ENCODE data around the gene INSRR. TPM values are rescaled to one million over a fixed set of nuclear protein-coding genes. Genes with fewer than 3 reads are reported as not detected.

The INSRR gene
- total RNA-seq, 1 donor from 2014 or later = not detected

- no peak for DNase-seq (ENCODE audit: low read depth)
- TF ChIP-seq CTCF (conservative IDR thresholded peaks at IDR 0.05; ENCODE audit: low read depth, low read length) = no peak
- no peak overlapping the region for H3K4me3 ChIP-seq (ENCODE audit: low read depth, low read length)
These were observed 16.2 kb downstream of the INSRR start for GRCh38 chr1:156842618-156843300.

- TF ChIP-seq CTCF (conservative IDR thresholded peaks at IDR 0.05; ENCODE audit: low read depth, low read length) = no peak
- DNase-seq (ENCODE audit: low read depth) = no peak
These were observed 17.5 kb downstream of the INSRR start for GRCh38 chr1:156841295-156841855.

GRCh38 chr1:156840898-156841279, 18.0 kb downstream of the INSRR start:
- TF ChIP-seq CTCF (conservative IDR thresholded peaks at IDR 0.05; ENCODE audit: low read depth, low read length) = no peak
- DNase-seq (ENCODE audit: low read depth) = no peak
- H3K4me3 ChIP-seq (ENCODE audit: low read depth, low read length) = no peak overlapping the region

More at GRCh38 chr1:156841295-156841855, 17.5 kb downstream of the INSRR start:
- no peak overlapping the region for H3K4me3 ChIP-seq (ENCODE audit: low read depth, low read length)

GRCh38 chr1:156840186-156840897, 18.6 kb downstream of the INSRR start:
- TF ChIP-seq CTCF (conservative IDR thresholded peaks at IDR 0.05; ENCODE audit: low read depth, low read length) = no peak
- H3K4me3 ChIP-seq (ENCODE audit: low read depth, low read length) = no peak overlapping the region
- DNase-seq (ENCODE audit: low read depth) = no peak

- H3K4me3 ChIP-seq (ENCODE audit: low read depth, low read length) = no peak overlapping the region
- TF ChIP-seq CTCF (conservative IDR thresholded peaks at IDR 0.05; ENCODE audit: low read depth, low read length) = no peak
- no peak for DNase-seq (ENCODE audit: low read depth)
These were observed 19.3 kb downstream of the INSRR start for GRCh38 chr1:156839426-156840109.

- peak; percentile 90 for TF ChIP-seq CTCF (conservative IDR thresholded peaks at IDR 0.05; ENCODE audit: low read depth, low read length)
- DNase-seq (ENCODE audit: low read depth) = no peak
These were observed 19.9 kb downstream of the INSRR start for GRCh38 chr1:156838972-156839371.

More at GRCh38 chr1:156838972-156839371, 19.9 kb downstream of the INSRR start:
- no peak overlapping the region for H3K4me3 ChIP-seq (ENCODE audit: low read depth, low read length)

Measured in epithelial cell of proximal tubule (primary cell).